GM12864 (cell line): Measurements from ENCODE around the gene ARPC5L.

Source experiments
- DNase-seq: peaks from one replicate; pipeline ENCODE4 v3.0.0-alpha.2; 2011; ENCODE audit warnings: low read depth
- H3K4me3 ChIP-seq: 2 replicates; pipeline ENCODE4 v1.5.1; 2011; ENCODE audit warnings: mild to moderate bottlenecking, low read depth, low read length, control low read depth
- CTCF ChIP-seq: IDR thresholded peaks from 2 replicates; pipeline ENCODE4 v1.5.1; 2011; ENCODE audit warnings: low read depth, mild to moderate bottlenecking, moderate library complexity, low read length, control low read depth, inconsistent platforms; ENCODE audit errors: missing control alignments

Gene ARPC5L

DNA sequence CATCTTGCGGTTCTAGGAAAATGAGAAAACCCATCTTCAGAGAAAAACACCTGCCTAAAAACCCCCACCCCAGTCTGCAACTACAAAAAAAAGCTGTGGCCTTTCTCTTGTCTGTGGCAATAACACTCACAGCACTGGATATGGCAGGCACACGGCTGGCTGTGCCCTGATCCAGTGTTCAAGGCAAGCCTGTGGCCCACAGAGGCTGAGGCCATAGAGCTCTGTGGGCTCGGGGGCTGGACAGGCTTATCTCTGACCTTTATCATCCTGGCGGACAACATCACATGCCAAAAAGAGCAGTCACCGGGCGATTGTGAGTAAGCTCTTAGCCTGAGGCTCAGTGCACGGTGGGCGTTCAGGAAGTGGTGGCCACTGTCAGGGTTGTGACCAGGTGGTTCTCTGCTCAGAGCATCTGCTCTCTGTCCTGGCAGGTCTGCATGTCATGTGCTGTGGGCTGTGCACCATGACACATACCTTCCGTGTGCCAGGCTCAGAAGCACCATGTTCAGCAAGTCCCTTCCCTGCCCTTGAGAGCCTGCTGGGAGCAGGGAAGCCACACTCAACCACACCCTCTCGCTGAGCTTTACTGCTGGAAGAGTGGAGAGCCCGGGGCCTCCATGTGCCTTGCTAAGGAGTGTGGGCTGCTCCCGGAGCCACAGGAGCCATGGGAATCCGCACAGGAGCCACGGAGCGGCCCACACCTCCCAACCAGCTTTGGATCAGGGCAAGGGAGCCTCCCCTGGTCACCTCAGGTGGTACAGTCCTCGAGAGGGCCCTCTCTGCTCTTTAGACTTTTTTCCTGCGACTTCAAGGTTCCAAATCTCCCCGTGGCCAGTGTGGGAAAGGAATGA lies 43.3 kb upstream of the ARPC5L start:
- no peak overlapping the region for H3K4me3 ChIP-seq
- DNase-seq = no peak
- TF ChIP-seq CTCF = no peak

DNA sequence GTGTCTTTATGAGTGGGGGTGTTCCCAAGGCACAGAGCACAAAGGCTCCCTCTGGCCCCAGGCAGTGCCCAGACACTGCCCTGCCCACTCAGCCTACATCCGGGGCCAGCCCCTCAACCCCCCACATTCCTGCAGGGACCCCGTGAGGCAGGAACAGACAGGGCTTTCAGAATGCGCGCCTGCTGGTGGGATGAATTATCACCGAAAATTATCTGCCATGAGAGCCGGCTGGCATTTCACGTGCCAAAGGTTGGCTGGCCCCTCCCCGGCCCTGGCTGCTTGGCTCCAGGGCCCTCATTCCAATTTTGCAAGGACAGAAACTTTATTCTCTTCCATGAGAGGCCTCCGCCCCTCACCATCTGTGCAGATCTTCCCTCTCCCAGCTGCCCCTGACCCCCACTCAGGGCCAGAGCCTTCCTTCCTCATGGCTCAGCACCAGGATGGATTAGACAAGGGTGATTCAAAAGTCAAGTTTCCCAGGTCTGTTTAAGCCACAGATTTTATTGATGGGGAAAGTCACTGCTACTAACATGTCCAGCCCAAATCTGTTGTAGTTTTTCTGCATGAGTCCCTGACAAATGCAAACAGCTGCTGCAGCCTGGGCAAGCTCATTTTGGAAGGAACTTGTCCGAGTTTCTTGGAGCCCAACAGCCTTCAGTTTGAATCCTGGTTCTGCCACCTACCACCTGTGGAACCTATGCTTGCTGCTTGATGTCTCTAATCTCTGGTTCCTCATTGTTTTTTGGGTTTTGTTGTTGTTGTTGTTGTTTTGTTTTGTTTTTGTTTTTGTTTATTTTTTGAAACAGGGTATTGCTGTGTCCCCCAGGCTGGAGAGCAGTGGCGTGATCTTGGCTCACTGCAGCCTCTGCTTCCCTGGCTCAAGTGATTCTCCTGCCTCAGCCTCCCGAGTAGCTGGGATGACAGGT lies 41.0 kb upstream of the ARPC5L start:
- H3K4me3 ChIP-seq = no peak overlapping the region
- TF ChIP-seq CTCF = no peak
- DNase-seq = no peak

DNA sequence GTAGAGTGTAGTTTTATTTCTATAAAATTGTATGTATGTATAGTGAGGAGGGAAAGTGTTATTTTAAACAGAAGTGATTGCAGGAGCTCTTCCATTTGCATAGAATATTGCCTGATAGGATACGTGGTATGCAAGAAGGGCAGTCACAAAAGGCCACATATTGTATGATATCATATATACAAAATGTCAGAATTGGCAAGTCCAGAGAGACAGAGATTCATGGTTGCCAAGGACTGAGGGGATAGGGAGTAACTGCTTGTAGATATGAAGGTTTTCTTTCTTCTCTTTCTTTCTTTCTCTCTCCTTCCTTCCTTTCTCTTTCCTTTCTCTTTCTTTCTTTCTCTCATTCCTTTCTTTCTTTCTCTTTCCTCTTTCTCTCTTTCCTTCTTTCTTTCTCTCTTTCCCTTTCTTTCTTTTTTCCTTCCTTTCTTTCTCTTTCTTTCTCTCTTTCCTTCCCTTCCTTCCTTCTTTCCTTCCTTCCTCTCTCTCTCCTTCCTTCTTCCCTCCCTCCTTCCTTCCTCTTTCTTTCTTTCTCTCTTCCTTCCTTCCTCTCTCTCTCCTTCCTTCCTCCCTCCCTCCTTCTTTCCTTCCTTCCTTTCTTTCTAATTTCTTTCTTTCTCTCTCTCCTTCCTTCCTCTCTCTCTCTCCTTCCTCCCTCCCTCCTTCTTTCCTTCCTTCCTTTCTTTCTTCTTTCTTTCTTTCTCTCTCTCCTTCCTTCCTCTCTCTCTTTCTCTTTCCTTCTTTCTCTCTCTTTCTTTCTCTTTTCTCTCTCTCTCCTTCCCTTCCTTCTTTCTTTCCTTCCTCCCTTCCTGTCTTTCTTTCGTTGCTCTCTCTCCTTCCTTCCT lies 33.2 kb upstream of the ARPC5L start:
- TF ChIP-seq CTCF = no peak
- DNase-seq = no peak
- H3K4me3 ChIP-seq = no peak overlapping the region

DNA sequence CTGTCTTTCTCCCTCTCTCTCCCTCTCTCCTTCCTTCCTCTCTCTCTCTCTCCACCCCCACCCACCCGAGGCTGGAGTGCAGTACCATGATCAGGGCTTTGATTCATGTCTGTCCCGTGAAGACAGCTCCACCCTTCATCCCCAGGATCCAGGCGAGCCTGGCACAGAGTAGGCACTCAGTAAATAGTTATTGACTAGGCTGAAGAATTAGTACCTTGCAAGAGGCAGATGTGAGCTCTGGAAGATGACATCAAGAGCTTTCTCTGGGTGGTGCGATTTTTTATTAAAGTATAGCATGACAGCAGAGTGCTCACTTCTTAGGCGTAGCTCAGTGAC lies 32.6 kb upstream of the ARPC5L start:
- no peak for TF ChIP-seq CTCF

GRCh38 chr9:124830593-124830992 lies 31.3 kb upstream of the ARPC5L start:
- no peak for TF ChIP-seq CTCF
- no peak overlapping the region for H3K4me3 ChIP-seq
- no peak for DNase-seq

More for the DNA sequence above, 32.6 kb upstream of the ARPC5L start:
- H3K4me3 ChIP-seq = no peak overlapping the region
- no peak for DNase-seq

GRCh38 chr9:124831642-124832364 lies 30.1 kb upstream of the ARPC5L start:
- TF ChIP-seq CTCF = no peak
- H3K4me3 ChIP-seq = no peak overlapping the region

More at GRCh38 chr9:124831642-124832364, 30.1 kb upstream of the ARPC5L start:
- DNase-seq = no peak
